Measurements from ENCODE around the gene ACADS. TPM values are rescaled to one million over a fixed set of nuclear protein-coding genes. Genes with fewer than 3 reads are reported as not detected.

ACADS gene
- total RNA-seq, 1 experiment from 2014 or later = 2.1 TPM

- intact Hi-C loops (cut with micrococcal nuclease) = no loop called here
- ChIA-PET POLR2A (no interaction called here), CTCF (interaction anchor here (0.8 kb wide), 1 partner anchor 38 kb away, joined by 3 read pairs; no protein-coding TSS in a partner anchor)
- H3K27ac Mint-ChIP-seq (ENCODE audit: low read depth, unreplicated experiment) = no peak overlapping the region
- DNase-seq (ENCODE audit: unreplicated experiment) = no peak
- peaks cover 9% of the 10 kb centered on the region for H3K4me1 Mint-ChIP-seq (ENCODE audit: insufficient read depth, unreplicated experiment)
- H3K9me3 Mint-ChIP-seq (ENCODE audit: unreplicated experiment) = no peaks in the 10 kb centered on the region
- no peak for TF ChIP-seq CTCF (IDR thresholded peaks at IDR 0.05; ENCODE audit: unreplicated experiment)
- no peaks in the 10 kb centered on the region for H3K36me3 Mint-ChIP-seq (ENCODE audit: insufficient read depth, unreplicated experiment)
- no TSS peak for BruUV-seq (replicated peaks)
- no peaks in the 10 kb centered on the region for H3K27me3 Mint-ChIP-seq (ENCODE audit: insufficient read depth, unreplicated experiment)
- no peak overlapping the region for H3K4me3 Mint-ChIP-seq (ENCODE audit: unreplicated experiment)
Measured at GRCh38 chr12:120680165-120680738, 45.4 kb upstream of the ACADS start.

GRCh38 chr12:120684523-120684932 is 41.1 kb upstream of the ACADS start:
- CTCF ChIA-PET = interaction anchor here (1.3 to 1.7 kb wide), 2 partner anchors 10 to 35 kb away, joined by 3 to 6 read pairs; no protein-coding TSS in a partner anchor
- Mint-ChIP-seq H3K9me3 (ENCODE audit: unreplicated experiment) (no peaks in the 10 kb centered on the region), H3K27ac (ENCODE audit: low read depth, unreplicated experiment) (peak overlapping the region; percentile 16), H3K27me3 (ENCODE audit: insufficient read depth, unreplicated experiment) (no peaks in the 10 kb centered on the region), H3K4me3 (ENCODE audit: unreplicated experiment) (no peak overlapping the region), H3K36me3 (ENCODE audit: insufficient read depth, unreplicated experiment) (no peaks in the 10 kb centered on the region), H3K4me1 (ENCODE audit: insufficient read depth, unreplicated experiment) (peaks cover 25% of the 10 kb centered on the region)
- BruUV-seq (replicated peaks) = no TSS peak
- DNase-seq (ENCODE audit: unreplicated experiment) = peak; percentile 81
- POLR2A ChIA-PET = no interaction called here
- TF ChIP-seq CTCF (IDR thresholded peaks at IDR 0.05; ENCODE audit: unreplicated experiment) = no peak
- intact Hi-C loops (cut with micrococcal nuclease) = no loop called here

GRCh38 chr12:120685522-120685921 is 40.1 kb upstream of the ACADS start:
- ChIA-PET POLR2A (interaction anchor here (0.6 to 5.8 kb wide), 5 partner anchors 12 to 698 kb away, joined by 3 to 46 read pairs (median 5); partner anchors contain the start of genes COQ5, RNU4-2 and UNC119B), CTCF (interaction anchor here (1.3 to 1.7 kb wide), 2 partner anchors 9 to 36 kb away, joined by 3 to 6 read pairs; no protein-coding TSS in a partner anchor)
- no peak overlapping the region for H3K27ac Mint-ChIP-seq (ENCODE audit: low read depth, unreplicated experiment)
- no peak overlapping the region for H3K4me3 Mint-ChIP-seq (ENCODE audit: unreplicated experiment)
- H3K27me3 Mint-ChIP-seq (ENCODE audit: insufficient read depth, unreplicated experiment) = no peaks in the 10 kb centered on the region
- H3K4me1 Mint-ChIP-seq (ENCODE audit: insufficient read depth, unreplicated experiment) = peaks cover 27% of the 10 kb centered on the region
- intact Hi-C loops (cut with micrococcal nuclease) = no loop called here
- H3K36me3 Mint-ChIP-seq (ENCODE audit: insufficient read depth, unreplicated experiment) = no peaks in the 10 kb centered on the region
- no peak for TF ChIP-seq CTCF (IDR thresholded peaks at IDR 0.05; ENCODE audit: unreplicated experiment)
- H3K9me3 Mint-ChIP-seq (ENCODE audit: unreplicated experiment) = no peaks in the 10 kb centered on the region
- no TSS peak for BruUV-seq (replicated peaks)
- DNase-seq (ENCODE audit: unreplicated experiment) = no peak

GRCh38 chr12:120686151-120686689 is 39.4 kb upstream of the ACADS start:
- Mint-ChIP-seq H3K36me3 (ENCODE audit: insufficient read depth, unreplicated experiment) (no peaks in the 10 kb centered on the region), H3K27me3 (ENCODE audit: insufficient read depth, unreplicated experiment) (no peaks in the 10 kb centered on the region), H3K4me1 (ENCODE audit: insufficient read depth, unreplicated experiment) (peaks cover 27% of the 10 kb centered on the region), H3K9me3 (ENCODE audit: unreplicated experiment) (no peaks in the 10 kb centered on the region), H3K4me3 (ENCODE audit: unreplicated experiment) (peak overlapping the region; percentile 87), H3K27ac (ENCODE audit: low read depth, unreplicated experiment) (peak overlapping the region; percentile 86)
- DNase-seq (ENCODE audit: unreplicated experiment) = peak; percentile 98
- intact Hi-C loops (cut with micrococcal nuclease) = loop anchor here (2.0 kb wide), 1 partner anchor 39 kb away; no protein-coding TSS in a partner anchor
- no TSS peak for BruUV-seq (replicated peaks)
- ChIA-PET POLR2A (interaction anchor here (0.6 to 5.8 kb wide), 13 partner anchors 11 to 697 kb away, joined by 3 to 46 read pairs (median 3); partner anchors contain the start of genes COQ5, POP5, RNU4-2 and UNC119B), CTCF (interaction anchor here (1.7 kb wide), 1 partner anchor 8 kb away, joined by 6 read pairs; no protein-coding TSS in a partner anchor)
- TF ChIP-seq CTCF (IDR thresholded peaks at IDR 0.05; ENCODE audit: unreplicated experiment) = no peak

Measured in MCF 10A (cell line).